A549 (cell line): ENCODE measurements around the gene DDX59.

Source experiments
- CTCF ChIP-seq: fragments of >200 bp; sonication (Bioruptor Twin); formaldehyde crosslinking; IDR thresholded peaks from 3 replicates; pipeline ENCODE4 v1.5.1; 2016
- EHF ChIP-seq: fragments of 250-450 bp; sonication (Bioruptor Pico); IDR thresholded peaks from 2 replicates; pipeline ENCODE4 v1.5.0; 2020; ENCODE audit warnings: mild to moderate bottlenecking
- FOSB ChIP-seq: fragments of 250-450 bp; sonication (Bioruptor Pico); IDR thresholded peaks from 2 replicates; pipeline ENCODE4 v1.5.0; 2020; ENCODE audit warnings: mild to moderate bottlenecking, moderate library complexity
- POLR2AphosphoS2 ChIP-seq: conservative IDR thresholded peaks from 2 replicates; pipeline ENCODE4 v1.6.1; 2012; ENCODE audit warnings: low read length, improper control_type of control experiment, inconsistent platforms
- ZFP36 ChIP-seq: fragments of 450-650 bp; IDR thresholded peaks from 2 replicates; pipeline ENCODE4 v1.6.1; 2014; ENCODE audit warnings: borderline replicate concordance; ENCODE audit not compliant: partially characterized antibody

- TF ChIP-seq CTCF, result no peak
- TF ChIP-seq EHF (CRISPR knock-in tag), result no peak
- TF ChIP-seq POLR2AphosphoS2, result no peak
- TF ChIP-seq ZFP36, result no peak
- TF ChIP-seq FOSB (CRISPR knock-in tag), result no peak
Observed at GRCh38 chr1:200640963-200641401, 28.7 kb downstream of the DDX59 start.
